ENCODE measurements around the gene MARCO.

Gene MARCO

GRCh38 chr2:118942031-118942430, at the start of gene MARCO:
Gene MARCO, plus strand, starts transcription at chr2:118942194. Its CDS starts 107 bp downstream, at chr2:118942301.
- no peak for DNase-seq (ENCODE audit: low read depth, low spot score)

- DNase-seq (ENCODE audit: low read depth, low spot score) = no peak
These were observed 48.9 kb upstream of the MARCO start for GRCh38 chr2:118893100-118893499.

- DNase-seq (ENCODE audit: low read depth, low spot score) = no peak
These were observed 39.5 kb upstream of the MARCO start for GRCh38 chr2:118902266-118903028.

GRCh38 chr2:118903029-118903351, 39.0 kb upstream of the MARCO start:
- no peak for DNase-seq (ENCODE audit: low read depth, low spot score)

- no peak for DNase-seq (ENCODE audit: low read depth, low spot score)
These were observed 38.2 kb upstream of the MARCO start for GRCh38 chr2:118903551-118904479.

GRCh38 chr2:118905206-118905605, 36.8 kb upstream of the MARCO start:
- no peak for DNase-seq (ENCODE audit: low read depth, low spot score)

- no peak for DNase-seq (ENCODE audit: low read depth, low spot score)
These were observed 35.8 kb upstream of the MARCO start for GRCh38 chr2:118906186-118906585.

GRCh38 chr2:118907759-118908158, 34.2 kb upstream of the MARCO start:
- no peak for DNase-seq (ENCODE audit: low read depth, low spot score)

GRCh38 chr2:118909191-118909590, 32.8 kb upstream of the MARCO start:
- DNase-seq (ENCODE audit: low read depth, low spot score) = no peak

GRCh38 chr2:118911166-118911856, 30.7 kb upstream of the MARCO start:
- DNase-seq (ENCODE audit: low read depth, low spot score) = no peak

- no peak for DNase-seq (ENCODE audit: low read depth, low spot score)
These were observed 30.1 kb upstream of the MARCO start for GRCh38 chr2:118911936-118912335.

- no peak for DNase-seq (ENCODE audit: low read depth, low spot score)
These were observed 28.7 kb upstream of the MARCO start for GRCh38 chr2:118913131-118913802.

- DNase-seq (ENCODE audit: low read depth, low spot score) = no peak
These were observed 28.0 kb upstream of the MARCO start for GRCh38 chr2:118913803-118914645.

- no peak for DNase-seq (ENCODE audit: low read depth, low spot score)
These were observed 27.1 kb upstream of the MARCO start for GRCh38 chr2:118914721-118915453.

GRCh38 chr2:118918017-118918416, 24.0 kb upstream of the MARCO start:
- DNase-seq (ENCODE audit: low read depth, low spot score) = no peak

- no peak for DNase-seq (ENCODE audit: low read depth, low spot score)
These were observed 20.3 kb upstream of the MARCO start for GRCh38 chr2:118921646-118922045.

- DNase-seq (ENCODE audit: low read depth, low spot score) = no peak
These were observed 19.7 kb upstream of the MARCO start for GRCh38 chr2:118922254-118922653.

- DNase-seq (ENCODE audit: low read depth, low spot score) = no peak
These were observed 18.6 kb upstream of the MARCO start for GRCh38 chr2:118923371-118923770.

- DNase-seq (ENCODE audit: low read depth, low spot score) = no peak
These were observed 16.5 kb upstream of the MARCO start for GRCh38 chr2:118925476-118925875.

GRCh38 chr2:118925981-118926380, 16.0 kb upstream of the MARCO start:
- no peak for DNase-seq (ENCODE audit: low read depth, low spot score)
